ENCODE results near the gene NRXN2.

Gene NRXN2

DNA sequence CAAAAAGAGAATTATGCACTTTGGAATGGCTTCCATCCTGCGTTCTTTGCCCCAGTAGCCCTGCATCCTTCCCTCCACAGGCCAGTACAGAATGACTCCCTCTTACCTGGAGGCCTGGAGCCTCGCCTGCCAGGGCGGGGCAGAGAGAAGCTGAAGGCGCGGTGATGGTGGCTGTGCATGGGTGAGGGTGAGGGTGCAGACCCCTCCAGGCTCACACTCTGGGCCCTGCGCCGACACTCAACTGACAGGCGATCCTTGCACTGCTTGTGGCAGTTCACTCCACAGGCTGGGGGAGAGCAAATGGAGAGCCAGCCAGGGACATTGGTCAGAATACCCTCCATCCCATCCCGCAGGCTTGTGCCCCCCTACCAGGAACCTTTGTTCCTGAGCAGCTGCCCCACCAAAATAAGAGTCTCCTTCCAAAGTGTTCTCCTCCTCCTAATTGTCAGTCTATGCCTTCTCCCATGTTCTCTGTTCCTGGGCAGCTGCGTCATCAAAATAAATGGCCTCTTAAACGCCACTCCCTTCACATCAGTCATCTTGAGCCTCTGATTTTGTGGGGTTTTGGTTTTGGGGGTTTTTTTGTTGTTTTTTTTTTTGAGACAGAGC lies 5.9 kb upstream of the NRXN2 start:
- no peaks in the 10 kb centered on the region for H3K27me3 Mint-ChIP-seq
- no peak for DNase-seq
- peaks cover 23% of the 10 kb centered on the region for H3K4me1 Mint-ChIP-seq
- peaks cover 49% of the 10 kb centered on the region for H3K36me3 Mint-ChIP-seq
- no peaks in the 10 kb centered on the region for H3K9me3 Mint-ChIP-seq
- no peak overlapping the region for H3K27ac Mint-ChIP-seq
- H3K4me3 Mint-ChIP-seq = no peak overlapping the region
- CTCF ChIA-PET = no interaction called here

DNA sequence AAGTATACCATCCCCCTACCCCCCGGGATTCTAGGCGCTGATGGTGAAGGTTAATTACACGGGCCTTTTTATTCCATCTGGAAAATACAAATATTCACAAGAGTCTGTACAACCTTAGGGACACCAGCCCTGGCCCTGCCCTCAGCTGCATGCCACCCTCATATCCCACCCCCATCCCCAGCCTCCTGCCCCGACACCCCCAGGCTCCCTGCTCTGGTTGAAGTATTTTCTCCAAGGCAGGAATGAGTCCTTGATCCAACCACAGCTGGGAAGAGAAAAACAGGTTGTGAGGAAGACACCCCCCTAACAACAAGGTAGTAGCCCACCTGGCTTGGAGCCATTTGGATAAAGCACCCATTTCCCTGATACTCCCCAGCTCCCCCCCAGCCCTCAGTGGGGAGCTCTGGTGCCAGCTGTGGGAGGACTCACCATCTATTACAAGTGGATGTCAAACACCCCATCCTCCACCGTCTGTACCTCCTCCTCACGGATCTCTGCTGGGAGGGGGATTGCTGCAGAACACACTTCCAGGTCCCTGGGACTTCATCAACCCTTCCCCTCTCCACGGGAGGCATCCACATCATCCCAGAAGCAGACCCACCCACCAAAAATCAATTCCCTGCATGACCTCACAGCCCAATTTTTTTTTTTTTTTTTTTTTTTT lies 4.0 kb upstream of the NRXN2 start:
- no peak for DNase-seq
- H3K27me3 Mint-ChIP-seq = peaks cover 13% of the 10 kb centered on the region
- peaks cover 42% of the 10 kb centered on the region for H3K36me3 Mint-ChIP-seq
- no peaks in the 10 kb centered on the region for H3K9me3 Mint-ChIP-seq
- H3K27ac Mint-ChIP-seq = no peak overlapping the region
- H3K4me1 Mint-ChIP-seq = peaks cover 27% of the 10 kb centered on the region
- H3K4me3 Mint-ChIP-seq = no peak overlapping the region
- CTCF ChIA-PET = interaction anchor here (0.9 to 1.7 kb wide), 2 partner anchors 38 to 76 kb away, joined by 3 to 4 read pairs; no protein-coding TSS in a partner anchor

DNA sequence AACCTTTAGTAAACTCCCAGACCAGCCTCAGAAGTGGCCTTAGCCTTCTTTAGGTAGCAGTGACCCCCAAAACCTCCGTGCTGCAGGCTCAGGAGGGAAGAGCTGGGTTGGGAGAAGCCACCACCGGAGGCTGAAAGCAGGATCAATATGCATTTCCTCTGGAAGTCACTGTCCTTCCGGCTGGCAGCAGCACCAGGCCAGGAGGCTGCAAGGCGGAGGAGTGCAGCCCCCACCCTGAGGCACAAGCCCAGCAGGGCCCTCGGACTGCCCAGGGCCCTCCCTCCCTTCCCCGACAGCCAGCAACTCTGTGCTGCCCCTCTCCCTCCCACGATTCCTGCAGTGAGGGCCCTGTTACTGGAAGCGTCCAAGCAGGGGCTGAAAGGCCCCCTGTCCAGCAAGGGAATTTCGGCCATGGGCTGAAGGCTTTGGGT lies 3.2 kb upstream of the NRXN2 start:
- Mint-ChIP-seq H3K36me3 (peaks cover 34% of the 10 kb centered on the region), H3K4me1 (peaks cover 23% of the 10 kb centered on the region), H3K9me3 (no peaks in the 10 kb centered on the region), H3K27me3 (peaks cover 20% of the 10 kb centered on the region), H3K4me3 (no peak overlapping the region), H3K27ac (no peak overlapping the region)
- DNase-seq = no peak
- CTCF ChIA-PET = interaction anchor here (0.9 to 1.7 kb wide), 2 partner anchors 15 to 38 kb away, joined by 3 to 4 read pairs; no protein-coding TSS in a partner anchor

DNA sequence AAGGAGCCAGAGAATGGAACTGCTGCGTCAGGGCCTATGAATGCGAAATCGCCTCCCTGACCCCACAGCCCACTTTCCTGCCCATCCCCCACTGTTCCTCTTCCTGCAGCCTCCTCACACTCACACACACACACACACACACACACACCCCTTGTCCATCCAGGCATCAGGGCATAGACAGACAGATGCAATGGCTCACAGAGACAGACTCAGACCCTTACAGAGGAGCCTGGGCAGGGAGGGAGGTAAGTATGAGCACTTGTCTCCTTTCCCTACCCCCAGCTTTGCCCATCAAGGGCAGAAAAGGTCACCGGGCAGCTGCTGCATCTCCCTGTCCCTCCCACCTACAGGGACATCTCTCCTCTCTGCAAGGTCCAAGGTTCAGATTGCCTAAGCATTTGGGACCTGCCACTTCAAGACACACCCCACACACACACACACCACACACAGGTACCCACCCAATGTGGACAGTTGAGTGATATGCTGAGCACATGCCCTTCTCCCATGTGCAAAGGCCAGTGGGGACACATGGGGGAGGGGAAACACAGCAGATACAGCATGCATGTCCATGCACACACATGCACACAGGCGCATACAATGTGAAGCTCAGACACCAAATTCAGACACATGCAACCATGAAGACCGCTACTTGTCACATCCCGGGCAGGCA lies 2.0 kb upstream of the NRXN2 start:
- peak overlapping the region; percentile 65 for H3K27ac Mint-ChIP-seq
- CTCF ChIA-PET = interaction anchor here (0.9 kb wide), 1 partner anchor 16 kb away, joined by 3 read pairs; no protein-coding TSS in a partner anchor
- DNase-seq = no peak
- peaks cover 33% of the 10 kb centered on the region for H3K27me3 Mint-ChIP-seq
- H3K36me3 Mint-ChIP-seq = peaks cover 24% of the 10 kb centered on the region
- no peak overlapping the region for H3K4me3 Mint-ChIP-seq
- peaks cover 20% of the 10 kb centered on the region for H3K4me1 Mint-ChIP-seq
- no peaks in the 10 kb centered on the region for H3K9me3 Mint-ChIP-seq

DNA sequence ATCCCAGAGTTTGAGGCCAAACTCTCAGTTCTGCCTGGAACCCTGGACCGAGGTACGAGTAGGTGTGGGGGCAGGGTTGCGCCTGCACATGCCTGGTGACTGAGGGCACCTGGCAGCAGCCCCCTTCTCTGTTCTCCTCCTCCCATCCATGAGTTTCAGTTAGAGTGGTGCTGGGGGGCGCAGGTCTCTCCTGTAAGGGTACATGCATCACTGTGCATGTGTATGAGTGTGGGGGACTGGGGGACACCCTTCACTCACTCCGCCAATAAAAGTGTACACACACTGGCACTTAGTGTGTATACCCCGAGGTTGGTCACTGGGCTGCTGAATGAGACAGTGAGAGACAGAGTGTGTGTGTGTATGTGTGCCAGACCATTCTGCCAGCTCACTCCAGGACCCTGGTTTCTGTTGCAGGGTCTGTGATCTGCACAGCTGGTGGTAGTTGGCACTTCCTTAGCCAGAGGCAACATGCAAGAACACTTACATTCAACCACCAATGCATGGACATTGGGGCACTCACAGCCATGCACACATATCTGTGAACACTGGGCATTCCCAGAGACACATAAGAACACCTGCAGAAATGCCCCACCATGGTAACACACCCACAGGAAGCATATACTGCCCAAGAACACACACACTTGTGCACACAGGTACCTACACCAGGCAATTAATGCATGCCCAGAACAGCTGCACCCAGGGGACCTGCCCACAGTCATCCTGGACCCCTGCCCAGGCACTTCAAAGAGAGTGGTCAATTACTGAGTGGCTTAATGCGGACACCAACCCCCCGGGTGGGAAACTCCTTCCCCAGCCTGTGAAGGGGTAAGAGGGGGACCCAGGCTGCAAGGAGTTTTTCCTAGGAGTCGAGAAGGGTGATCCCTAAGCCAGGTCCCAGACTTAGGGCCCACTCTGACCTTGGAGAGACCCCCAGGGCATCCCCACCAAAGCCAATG lies 1.2 kb upstream of the NRXN2 start:
- H3K4me3 Mint-ChIP-seq = peak overlapping the region; percentile 65
- H3K27ac Mint-ChIP-seq = peak overlapping the region; percentile 14
- no peaks in the 10 kb centered on the region for H3K9me3 Mint-ChIP-seq
- DNase-seq = no peak
- H3K27me3 Mint-ChIP-seq = peaks cover 40% of the 10 kb centered on the region
- peaks cover 20% of the 10 kb centered on the region for H3K4me1 Mint-ChIP-seq
- CTCF ChIA-PET = no interaction called here
- peaks cover 20% of the 10 kb centered on the region for H3K36me3 Mint-ChIP-seq

DNA sequence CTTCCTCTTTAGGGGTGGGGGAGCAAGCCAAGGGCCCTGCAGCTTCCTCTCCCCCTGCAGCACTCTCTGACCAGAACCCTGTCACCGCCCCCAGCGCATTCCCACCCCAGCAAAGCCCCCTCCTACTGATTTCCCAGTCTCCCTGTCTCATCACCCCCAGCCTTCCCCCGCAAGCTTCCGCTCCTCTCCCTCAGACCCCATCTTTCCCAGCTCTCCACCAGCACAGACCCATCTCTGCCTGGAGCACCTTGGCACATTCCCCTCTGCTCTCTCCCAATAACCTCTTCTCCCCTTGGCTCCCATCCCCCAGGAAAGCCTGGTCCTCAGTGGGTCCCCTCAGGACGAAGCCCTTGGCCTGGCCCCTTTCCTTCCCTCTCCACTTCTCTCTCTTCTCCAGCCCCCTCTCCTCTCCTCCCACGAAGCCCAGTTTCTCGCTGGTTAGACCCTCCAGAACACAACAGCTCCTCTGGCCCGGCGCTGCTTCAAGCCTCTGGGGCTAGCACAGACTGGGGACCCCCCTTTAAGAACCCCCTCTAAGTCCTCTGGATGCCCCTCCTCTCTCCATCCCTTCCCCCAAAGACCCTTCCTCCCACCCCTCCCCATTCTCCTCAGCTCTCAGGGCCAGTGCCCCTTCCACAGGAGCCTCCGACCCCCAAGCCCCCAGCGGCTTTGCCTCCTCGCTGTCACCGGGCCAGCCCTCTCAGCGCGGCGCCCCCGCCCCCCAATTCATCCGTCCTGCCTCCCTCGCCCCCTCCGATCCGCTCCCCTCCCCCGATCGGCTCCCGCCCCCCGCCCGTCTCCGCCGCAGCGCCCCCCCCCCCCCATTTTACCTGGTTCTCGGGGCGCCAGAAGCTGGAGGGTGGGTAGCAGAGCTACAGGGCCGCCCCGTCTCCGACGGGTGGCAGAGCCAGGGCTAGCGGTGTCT lies 594 bp downstream of the NRXN2 start:
- Mint-ChIP-seq H3K27me3 (peaks cover 56% of the 10 kb centered on the region), H3K4me1 (peaks cover 20% of the 10 kb centered on the region), H3K36me3 (peaks cover 8% of the 10 kb centered on the region), H3K4me3 (no peak overlapping the region), H3K9me3 (no peaks in the 10 kb centered on the region), H3K27ac (no peak overlapping the region)
- DNase-seq = no peak
- CTCF ChIA-PET = interaction anchor here (0.6 to 1.5 kb wide), 4 partner anchors 17 to 165 kb away, joined by 3 to 4 read pairs (median 3); partner anchors contain the start of gene RASGRP2

DNA sequence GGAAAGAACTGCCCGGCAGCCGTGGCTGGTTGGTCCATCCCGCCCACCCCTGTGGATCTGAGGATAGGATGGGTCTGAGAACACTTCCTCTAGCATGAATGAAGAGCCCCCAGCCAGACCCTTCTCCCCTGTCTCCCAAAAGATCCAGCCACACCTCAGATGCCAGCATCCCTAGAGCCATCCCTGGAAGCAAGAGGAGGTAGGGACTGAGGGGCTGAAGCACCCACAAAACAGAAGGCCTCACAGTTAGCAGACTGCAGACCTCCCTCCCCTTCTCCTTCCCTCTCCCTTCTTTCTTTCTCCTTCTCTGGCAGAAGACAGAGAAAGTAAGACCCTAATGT lies 1.7 kb downstream of the NRXN2 start:
- no peak for DNase-seq
- no peaks in the 10 kb centered on the region for H3K36me3 Mint-ChIP-seq

DNA sequence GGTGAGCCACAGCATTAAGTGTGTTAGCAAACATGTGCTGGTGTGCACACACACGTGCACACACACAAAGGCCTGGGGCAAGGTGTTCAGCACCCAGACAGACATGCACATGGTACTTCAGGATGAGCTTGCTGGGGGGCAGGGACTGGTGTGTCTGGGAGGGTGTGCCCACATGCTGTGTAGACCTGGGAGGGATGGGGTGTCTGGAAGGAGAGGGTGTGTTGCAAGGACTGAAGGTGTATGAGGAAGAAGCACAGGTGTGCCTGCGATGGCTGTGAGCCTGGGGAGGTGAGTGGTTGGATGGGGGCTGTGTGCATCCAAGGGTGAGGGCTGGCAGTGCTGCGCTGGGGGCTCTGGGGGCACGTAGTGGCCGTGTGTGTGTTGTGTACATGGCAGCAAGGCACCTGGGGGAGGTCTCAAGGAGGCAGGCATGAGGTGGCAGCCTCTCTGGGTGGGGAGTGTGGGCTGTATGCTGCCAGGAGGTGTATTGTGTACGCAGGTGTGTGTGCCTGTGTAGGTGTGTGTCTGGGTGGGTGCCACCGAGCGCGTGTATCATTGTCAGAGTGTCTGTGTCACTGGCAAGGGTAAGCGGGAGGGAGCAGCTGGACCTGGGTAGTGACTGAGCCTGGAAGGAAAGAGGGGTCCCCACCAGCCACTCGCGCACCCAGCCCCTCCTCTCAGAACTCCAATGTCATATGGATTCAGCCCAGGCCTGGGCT lies 2.2 kb downstream of the NRXN2 start:
- Mint-ChIP-seq H3K36me3 (no peaks in the 10 kb centered on the region), H3K4me3 (no peak overlapping the region), H3K27ac (no peak overlapping the region), H3K9me3 (no peaks in the 10 kb centered on the region), H3K27me3 (peaks cover 72% of the 10 kb centered on the region), H3K4me1 (peaks cover 20% of the 10 kb centered on the region)
- DNase-seq = no peak
- CTCF ChIA-PET = interaction anchor here (1.5 kb wide), 1 partner anchor 32 kb away, joined by 4 read pairs; no protein-coding TSS in a partner anchor

More for the DNA sequence above, 1.7 kb downstream of the NRXN2 start:
- Mint-ChIP-seq H3K9me3 (no peaks in the 10 kb centered on the region), H3K4me1 (peaks cover 20% of the 10 kb centered on the region), H3K27me3 (peaks cover 66% of the 10 kb centered on the region), H3K27ac (no peak overlapping the region), H3K4me3 (no peak overlapping the region)
- CTCF ChIA-PET = interaction anchor here (0.7 to 1.5 kb wide), 2 partner anchors 18 to 32 kb away, joined by 3 to 4 read pairs; no protein-coding TSS in a partner anchor

DNA sequence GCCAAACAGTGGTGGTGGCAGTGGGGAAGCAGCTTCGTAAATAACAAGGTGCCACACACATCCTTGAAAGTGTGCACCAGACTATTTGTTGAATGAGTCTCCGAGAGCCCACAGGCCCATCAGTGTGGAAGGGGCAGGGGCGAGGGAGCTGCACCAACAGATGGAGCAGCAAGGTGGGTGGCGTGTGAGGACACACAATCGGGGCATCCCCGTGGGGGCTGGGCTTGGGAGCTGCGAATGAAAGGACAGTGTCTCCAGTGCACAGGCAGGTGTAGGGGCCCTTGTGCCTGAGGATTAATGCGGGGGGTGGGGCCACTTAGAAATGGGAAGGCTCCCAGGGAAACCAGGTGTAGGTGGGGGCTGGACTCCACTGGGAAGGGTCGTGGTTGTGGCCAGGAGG lies 2.8 kb downstream of the NRXN2 start:
- Mint-ChIP-seq H3K9me3 (no peaks in the 10 kb centered on the region), H3K36me3 (no peaks in the 10 kb centered on the region), H3K27me3 (peaks cover 78% of the 10 kb centered on the region), H3K4me3 (no peak overlapping the region), H3K27ac (no peak overlapping the region), H3K4me1 (peaks cover 17% of the 10 kb centered on the region)
- DNase-seq = no peak
- CTCF ChIA-PET = interaction anchor here (1.0 kb wide), 1 partner anchor 31 kb away, joined by 3 read pairs; no protein-coding TSS in a partner anchor

DNA sequence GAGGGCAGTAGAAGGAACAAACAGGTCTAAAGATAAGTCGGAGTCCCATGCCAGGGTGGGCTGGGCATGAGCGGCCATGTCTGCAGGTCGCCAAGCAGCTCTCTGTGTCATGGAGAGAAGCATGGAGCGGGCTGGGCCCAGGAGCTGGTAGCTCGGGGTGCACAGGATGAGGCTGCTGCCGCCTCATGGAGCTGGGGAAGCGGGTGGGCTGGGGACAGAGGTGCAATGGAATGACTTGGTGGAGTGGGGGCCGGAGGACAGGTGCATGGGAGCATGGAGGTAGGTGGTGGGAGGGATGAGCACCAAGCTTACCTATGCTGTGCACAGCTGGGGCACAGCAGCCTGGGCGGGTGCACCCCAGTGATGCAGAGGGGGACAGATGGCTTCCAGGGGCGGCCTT lies 3.6 kb downstream of the NRXN2 start:
- Mint-ChIP-seq H3K9me3 (no peaks in the 10 kb centered on the region), H3K4me1 (peaks cover 13% of the 10 kb centered on the region), H3K4me3 (no peak overlapping the region), H3K36me3 (no peaks in the 10 kb centered on the region), H3K27me3 (peaks cover 86% of the 10 kb centered on the region), H3K27ac (no peak overlapping the region)
- CTCF ChIA-PET = interaction anchor here (1.0 kb wide), 1 partner anchor 31 kb away, joined by 3 read pairs; no protein-coding TSS in a partner anchor
- no peak for DNase-seq

DNA sequence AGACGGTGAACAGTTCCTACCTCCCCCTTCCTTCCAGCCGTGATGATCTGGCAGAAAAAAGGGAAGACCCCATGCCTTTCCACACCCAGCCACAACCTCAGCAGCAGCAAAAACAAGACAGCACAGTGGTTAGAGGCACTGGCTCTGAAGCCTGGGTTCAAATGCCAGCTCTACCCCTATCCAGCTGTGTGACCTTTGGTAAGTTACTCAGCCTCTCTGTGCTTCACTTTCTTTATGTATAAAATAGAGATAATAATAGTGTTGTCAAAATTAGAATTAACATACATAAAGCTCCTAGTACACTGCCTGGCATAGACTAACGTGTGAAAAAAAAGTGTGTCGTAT lies 4.2 kb downstream of the NRXN2 start:
- Mint-ChIP-seq H3K4me1 (peaks cover 8% of the 10 kb centered on the region), H3K9me3 (no peaks in the 10 kb centered on the region), H3K36me3 (no peaks in the 10 kb centered on the region), H3K4me3 (no peak overlapping the region), H3K27me3 (peaks cover 92% of the 10 kb centered on the region), H3K27ac (no peak overlapping the region)
- no peak for DNase-seq
- CTCF ChIA-PET = interaction anchor here (0.6 kb wide), 1 partner anchor 107 kb away, joined by 6 read pairs; no protein-coding TSS in a partner anchor

DNA sequence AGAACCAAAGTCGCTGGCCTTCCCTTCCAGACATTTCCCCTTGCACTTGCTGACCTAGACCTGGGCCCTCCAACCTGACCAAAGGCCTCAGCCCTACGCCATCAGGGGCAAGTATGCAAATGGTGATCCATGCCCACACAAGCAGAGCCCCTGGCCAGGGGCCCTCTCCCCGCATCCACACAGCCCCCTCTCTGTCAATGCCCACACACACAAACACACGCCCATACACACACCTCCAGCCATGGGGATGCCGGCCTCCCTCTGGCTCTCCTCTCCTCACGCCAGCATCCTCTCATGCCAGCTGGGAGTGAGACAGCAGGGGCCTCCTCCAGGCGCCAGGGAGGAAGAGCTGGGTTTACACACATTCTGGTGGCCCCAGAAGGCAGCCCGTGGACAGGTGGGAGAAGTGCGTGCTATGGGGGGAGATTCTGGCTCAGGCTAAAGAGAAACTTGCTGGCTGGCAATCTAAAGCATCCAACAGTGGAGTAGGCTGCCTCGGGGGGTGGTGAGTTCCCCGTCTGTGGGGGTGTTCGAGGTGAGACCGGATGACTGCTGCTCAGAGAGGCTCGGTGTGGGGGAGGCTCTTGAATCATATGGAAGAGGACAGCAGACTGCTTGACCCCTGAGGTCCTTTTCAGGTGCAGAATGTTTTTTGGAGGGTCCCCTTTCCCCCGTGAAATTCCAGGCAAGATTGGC lies 4.8 kb downstream of the NRXN2 start:
- H3K9me3 Mint-ChIP-seq = no peaks in the 10 kb centered on the region

More for the DNA sequence above, 4.8 kb downstream of the NRXN2 start:
- H3K27me3 Mint-ChIP-seq = peaks cover 94% of the 10 kb centered on the region
- H3K36me3 Mint-ChIP-seq = no peaks in the 10 kb centered on the region
- H3K4me3 Mint-ChIP-seq = no peak overlapping the region
- H3K27ac Mint-ChIP-seq = no peak overlapping the region
- no peak for DNase-seq
- CTCF ChIA-PET = interaction anchor here (0.6 kb wide), 1 partner anchor 107 kb away, joined by 6 read pairs; no protein-coding TSS in a partner anchor
- H3K4me1 Mint-ChIP-seq = peaks cover 5% of the 10 kb centered on the region

Measured in activated naive CD4-positive, alpha-beta T cell treated with anti-CD3 and anti-CD28 coated beads, Interleukin-2, amount 10 ng/mL, durations not matched to agents 7 days and 5 days (primary cell).